MM.1S (cell line): ENCODE data around the gene POC1B.

Source experiments
- DNase-seq: peaks from one replicate; pipeline ENCODE4 v3.0.0-alpha.2; 2015
- H2AFZ ChIP-seq: fragments of 300-600 bp; sonication (generic); 2 replicates; pipeline ENCODE4 v1.6.0; 2016; ENCODE audit warnings: antibody characterized with exemption, low read length
- H3F3A ChIP-seq: fragments of 300-600 bp; sonication (generic); 2 replicates; pipeline ENCODE4 v1.6.1; 2016; ENCODE audit warnings: mild to moderate bottlenecking, antibody characterized with exemption, low read length, moderate library complexity, mixed read lengths; ENCODE audit not compliant: insufficient read depth
- H3K27ac ChIP-seq: fragments of 300-600 bp; sonication (generic); 2 replicates; pipeline ENCODE4 v1.5.1; 2016; ENCODE audit warnings: mild to moderate bottlenecking, low read length
- H3K27me3 ChIP-seq: fragments of 300-600 bp; sonication (generic); replicated peaks from 2 replicates; pipeline ENCODE4 v1.6.0; 2016; ENCODE audit warnings: low read length; ENCODE audit not compliant: insufficient read depth
- H3K36me3 ChIP-seq: fragments of 300-600 bp; sonication (generic); replicated peaks from 2 replicates; pipeline ENCODE4 v1.6.1; 2016; ENCODE audit warnings: mild to moderate bottlenecking, low read length, mixed read lengths; ENCODE audit not compliant: insufficient read depth
- H3K4me1 ChIP-seq: fragments of 300-600 bp; sonication (generic); 2 replicates; pipeline ENCODE4 v1.6.1; 2016; ENCODE audit warnings: low read length, mixed read lengths
- H3K4me2 ChIP-seq: fragments of 300-600 bp; sonication (generic); 2 replicates; pipeline ENCODE4 v1.6.0; 2016; ENCODE audit warnings: low read depth, low read length
- H3K4me3 ChIP-seq: fragments of 300-600 bp; sonication (generic); 2 replicates; pipeline ENCODE4 v1.5.1; 2016; ENCODE audit warnings: low read length, mixed read lengths
- H3K79me2 ChIP-seq: fragments of 300-600 bp; sonication (generic); 2 replicates; pipeline ENCODE4 v1.6.1; 2016; ENCODE audit warnings: mixed run types, low read length, mixed read lengths
- H3K9ac ChIP-seq: fragments of 300-600 bp; sonication (generic); 2 replicates; pipeline ENCODE4 v1.6.1; 2016; ENCODE audit warnings: low read length, mixed read lengths
- H3K9me2 ChIP-seq: fragments of 300-600 bp; sonication (generic); replicated peaks from 2 replicates; pipeline ENCODE4 v1.6.1; 2016; ENCODE audit warnings: mild to moderate bottlenecking, low read length, mixed read lengths; ENCODE audit not compliant: insufficient read depth
- H3K9me3 ChIP-seq: fragments of 300-600 bp; sonication (generic); replicated peaks from 2 replicates; pipeline ENCODE4 v1.6.1; 2016; ENCODE audit warnings: mild to moderate bottlenecking, low read length, mixed read lengths; ENCODE audit not compliant: insufficient read depth
- H4K20me1 ChIP-seq: fragments of 300-600 bp; sonication (generic); 2 replicates; pipeline ENCODE4 v1.6.1; 2016; ENCODE audit warnings: mild to moderate bottlenecking, low read length, moderate library complexity, mixed read lengths; ENCODE audit not compliant: insufficient read depth
- EZH2 ChIP-seq: fragments of 300-600 bp; sonication (generic); optimal IDR thresholded peaks from 2 replicates; pipeline ENCODE3; 2017; ENCODE audit warnings: low read depth, mild to moderate bottlenecking, antibody characterized with exemption, low read length, mixed read lengths
- EZH2phosphoT487 ChIP-seq: fragments of 300-600 bp; sonication (generic); IDR thresholded peaks from 2 replicates; pipeline ENCODE4 v1.6.1; 2018; ENCODE audit warnings: antibody characterized with exemption, low read length
- TF ChIP-seq, protein P1 (sequence below): fragments of 300-600 bp; sonication (generic); IDR thresholded peaks from 2 replicates; pipeline ENCODE4 v1.5.1; 2016; ENCODE audit warnings: antibody characterized with exemption, low read length, mixed read lengths

Gene POC1B

DNA sequence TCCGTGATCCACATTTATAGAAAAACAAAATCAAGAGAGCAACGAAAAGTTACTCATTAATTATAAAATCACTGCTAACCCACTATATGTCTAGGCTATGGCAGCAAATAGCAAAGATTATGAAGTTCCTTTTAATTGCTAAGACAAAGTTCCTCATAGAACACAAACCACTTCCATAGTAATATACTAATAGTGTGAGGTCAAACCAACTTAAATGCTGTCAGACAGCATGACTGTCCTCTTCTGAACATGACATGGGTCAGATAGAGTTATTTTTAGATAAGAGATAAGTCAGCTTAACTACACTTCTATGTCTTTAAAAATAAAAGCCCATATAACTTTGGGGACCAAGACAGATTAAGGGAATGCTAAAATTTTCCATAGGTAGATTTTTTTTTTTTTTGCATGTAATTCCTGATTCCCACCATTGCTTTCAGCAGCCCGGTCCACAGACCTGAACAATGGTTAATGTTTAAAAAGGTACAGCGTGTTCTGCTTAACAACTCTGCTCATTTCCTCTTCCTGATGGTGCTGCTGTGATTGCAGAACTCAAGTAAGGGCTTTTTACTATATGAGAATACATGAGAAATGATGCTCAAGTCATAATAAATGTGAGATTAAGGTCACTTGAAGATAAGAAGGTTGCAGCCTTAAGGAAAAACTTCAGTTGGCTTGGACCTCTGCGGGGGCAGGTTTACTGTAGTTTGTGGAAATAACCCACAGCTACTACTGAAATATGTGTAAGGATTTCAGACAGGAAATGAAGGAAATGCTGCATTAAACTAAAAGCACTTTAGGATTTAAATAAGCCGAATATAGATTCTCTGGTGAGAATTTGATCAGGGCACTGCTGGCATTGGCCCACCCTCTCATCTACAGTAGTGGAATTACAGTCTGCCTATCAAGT, 135.8 kb downstream of the POC1B start:
- H3K27ac ChIP-seq = no peak overlapping the region
- no peak overlapping the region for H2AFZ ChIP-seq
- no peaks in the 10 kb centered on the region for H3K36me3 ChIP-seq
- no peak for TF ChIP-seq EZH2phosphoT487
- no peak for TF ChIP-seq EZH2
- TF ChIP-seq, protein P1, sequence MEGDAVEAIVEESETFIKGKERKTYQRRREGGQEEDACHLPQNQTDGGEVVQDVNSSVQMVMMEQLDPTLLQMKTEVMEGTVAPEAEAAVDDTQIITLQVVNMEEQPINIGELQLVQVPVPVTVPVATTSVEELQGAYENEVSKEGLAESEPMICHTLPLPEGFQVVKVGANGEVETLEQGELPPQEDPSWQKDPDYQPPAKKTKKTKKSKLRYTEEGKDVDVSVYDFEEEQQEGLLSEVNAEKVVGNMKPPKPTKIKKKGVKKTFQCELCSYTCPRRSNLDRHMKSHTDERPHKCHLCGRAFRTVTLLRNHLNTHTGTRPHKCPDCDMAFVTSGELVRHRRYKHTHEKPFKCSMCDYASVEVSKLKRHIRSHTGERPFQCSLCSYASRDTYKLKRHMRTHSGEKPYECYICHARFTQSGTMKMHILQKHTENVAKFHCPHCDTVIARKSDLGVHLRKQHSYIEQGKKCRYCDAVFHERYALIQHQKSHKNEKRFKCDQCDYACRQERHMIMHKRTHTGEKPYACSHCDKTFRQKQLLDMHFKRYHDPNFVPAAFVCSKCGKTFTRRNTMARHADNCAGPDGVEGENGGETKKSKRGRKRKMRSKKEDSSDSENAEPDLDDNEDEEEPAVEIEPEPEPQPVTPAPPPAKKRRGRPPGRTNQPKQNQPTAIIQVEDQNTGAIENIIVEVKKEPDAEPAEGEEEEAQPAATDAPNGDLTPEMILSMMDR = no peak
- no peaks in the 10 kb centered on the region for H3K9me3 ChIP-seq
- no peaks in the 10 kb centered on the region for H3K9me2 ChIP-seq
- H3K4me2 ChIP-seq = no peak overlapping the region
- no peak overlapping the region for H3K9ac ChIP-seq
- H3K4me3 ChIP-seq = no peak overlapping the region
- H3K79me2 ChIP-seq = no peaks in the 10 kb centered on the region
- no peaks in the 10 kb centered on the region for H4K20me1 ChIP-seq
- H3F3A ChIP-seq = no peaks in the 10 kb centered on the region
- H3K27me3 ChIP-seq = no peaks in the 10 kb centered on the region
- no peak for DNase-seq
- no peaks in the 10 kb centered on the region for H3K4me1 ChIP-seq

GRCh38 chr12:89386138-89386537, 139.7 kb downstream of the POC1B start:
- H3K4me2 ChIP-seq = no peak overlapping the region
- no peak overlapping the region for H2AFZ ChIP-seq
- TF ChIP-seq, protein P1 = no peak
- TF ChIP-seq EZH2phosphoT487 (no peak), EZH2 (no peak)
- no peak for DNase-seq
- no peaks in the 10 kb centered on the region for H3K79me2 ChIP-seq
- H3K27me3 ChIP-seq = no peaks in the 10 kb centered on the region
- no peaks in the 10 kb centered on the region for H3K36me3 ChIP-seq
- no peak overlapping the region for H3K4me3 ChIP-seq
- no peaks in the 10 kb centered on the region for H3K9me2 ChIP-seq
- H3K4me1 ChIP-seq = no peaks in the 10 kb centered on the region
- H4K20me1 ChIP-seq = no peaks in the 10 kb centered on the region
- no peak overlapping the region for H3K27ac ChIP-seq
- H3F3A ChIP-seq = no peaks in the 10 kb centered on the region
- H3K9ac ChIP-seq = no peak overlapping the region
- no peaks in the 10 kb centered on the region for H3K9me3 ChIP-seq

- Histone ChIP-seq H3K79me2 (no peaks in the 10 kb centered on the region), H3K4me3 (no peak overlapping the region), H3F3A (no peaks in the 10 kb centered on the region), H3K36me3 (no peaks in the 10 kb centered on the region), H3K9me3 (no peaks in the 10 kb centered on the region), H3K4me1 (no peaks in the 10 kb centered on the region), H3K9ac (no peak overlapping the region), H4K20me1 (no peaks in the 10 kb centered on the region), H3K27me3 (no peaks in the 10 kb centered on the region), H3K4me2 (no peak overlapping the region), H3K9me2 (no peaks in the 10 kb centered on the region), H2AFZ (no peak overlapping the region), H3K27ac (no peak overlapping the region)
- no peak for DNase-seq
- TF ChIP-seq, protein P1 = no peak
- no peak for TF ChIP-seq EZH2
- TF ChIP-seq EZH2phosphoT487 = no peak
Measured at GRCh38 chr12:89384807-89385206, 141.0 kb downstream of the POC1B start.
